Skeletal muscle tissue (tissue), 4 donors: ENCODE results near the gene ZNF79. TPM values are rescaled to one million over a fixed set of nuclear protein-coding genes. Genes with fewer than 3 reads are reported as not detected.

Experiments used
- H3K27ac ChIP-seq: one replicate; pipeline ENCODE4 v1.7.0; 2013; ENCODE audit warnings: mild to moderate bottlenecking, low read depth, low read length, inconsistent platforms
- H3K27me3 ChIP-seq, 3 donors: one replicate each; pipeline ENCODE4 v1.7.0; 2013; ENCODE audit warnings: low read length in 3 of 3; ENCODE audit not compliant: control insufficient read depth in 3 of 3, insufficient read depth in 3 of 3
- H3K36me3 ChIP-seq, 3 donors: one replicate each; pipeline ENCODE4 v1.7.0; 2013; ENCODE audit warnings: low read length in 3 of 3; ENCODE audit not compliant: control insufficient read depth in 3 of 3, insufficient read depth in 3 of 3
- H3K4me1 ChIP-seq, 3 donors: one replicate each; pipeline ENCODE4 v1.7.0; 2013; ENCODE audit warnings: low read length in 3 of 3, mild to moderate bottlenecking in 3 of 3; ENCODE audit not compliant: control insufficient read depth in 3 of 3, insufficient read depth in 3 of 3
- H3K4me3 ChIP-seq, 3 donors: one replicate each; pipeline ENCODE4 v1.7.0; 2013; ENCODE audit warnings: low read length in 3 of 3
- H3K9ac ChIP-seq, 3 donors: one replicate each; pipeline ENCODE4 v1.7.0; 2013; ENCODE audit warnings: low read length in 3 of 3, mild to moderate bottlenecking in 3 of 3, moderate library complexity in 2 of 3, low read depth in 1 of 3
- H3K9me3 ChIP-seq, 3 donors: one replicate each; pipeline ENCODE4 v1.7.0; 2013; ENCODE audit warnings: low read length in 3 of 3; ENCODE audit not compliant: control insufficient read depth in 3 of 3
- total RNA-seq: library from RNA; depleted of rRNA; stranded (reverse); fragments of >200 nt; gene quantifications from one replicate; pipeline ENCODE4 v1.2.3, GENCODE V29; 2014
- donor health status: Osteomylitis.

Gene ZNF79
- 9.9 TPM for total RNA-seq

- Histone ChIP-seq H3K4me3 (peak within 1 kb of the TSS; percentile 93 to 98 (median 96)), H3K9me3 (no peaks in the 10 kb centered on the region), H3K27me3 (no peaks in the 10 kb centered on the region), H3K36me3 (peaks cover 5 to 7% (median 7%) of the 10 kb centered on the region in 3 donors), H3K9ac (peak within 1 kb of the TSS; percentile 96 to 99 (median 97)), H3K4me1 (peaks cover 22 to 46% (median 28%) of the 10 kb centered on the region in 3 donors), H3K27ac (peak within 1 kb of the TSS; percentile 93)
These were observed at the start of gene ZNF79 for GRCh38 chr9:127423934-127424675. ZNF79 (plus strand) TSS chr9:127424382; CDS start chr9:127424788, 406 bp downstream.

DNA sequence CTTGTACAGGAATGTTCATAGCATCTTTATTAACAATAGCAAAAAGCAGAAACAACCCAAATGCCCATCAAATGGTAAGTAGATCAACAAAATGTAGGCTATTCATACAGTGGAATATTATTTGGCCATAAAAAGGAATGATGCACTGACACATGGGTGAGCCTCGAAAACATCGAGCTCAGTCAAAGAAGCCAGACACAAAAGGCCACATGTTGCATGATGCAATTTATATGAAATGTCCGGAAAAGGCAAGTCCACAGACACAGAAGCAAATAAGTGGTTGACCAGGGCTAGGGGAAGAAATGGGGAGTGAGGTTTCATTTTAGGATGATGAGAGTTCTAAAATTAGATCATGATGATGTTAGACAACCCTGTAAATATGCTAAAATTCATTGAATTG is 43.7 kb upstream of the ZNF79 start:
- Histone ChIP-seq H3K9ac (no peak overlapping the region), H3K27ac (no peak overlapping the region), H3K27me3 (no peaks in the 10 kb centered on the region), H3K9me3 (peaks cover 0 to 2% (median 0%) of the 10 kb centered on the region in 3 donors), H3K4me3 (no peak overlapping the region), H3K36me3 (no peaks in the 10 kb centered on the region), H3K4me1 (no peaks in the 10 kb centered on the region)

- Histone ChIP-seq H3K9me3 (peaks cover 0 to 2% (median 0%) of the 10 kb centered on the region in 3 donors), H3K27me3 (no peaks in the 10 kb centered on the region), H3K9ac (no peak overlapping the region), H3K36me3 (no peaks in the 10 kb centered on the region), H3K27ac (no peak overlapping the region), H3K4me3 (no peak overlapping the region), H3K4me1 (no peaks in the 10 kb centered on the region)
These were observed 41.6 kb upstream of the ZNF79 start for GRCh38 chr9:127382541-127382940.

DNA sequence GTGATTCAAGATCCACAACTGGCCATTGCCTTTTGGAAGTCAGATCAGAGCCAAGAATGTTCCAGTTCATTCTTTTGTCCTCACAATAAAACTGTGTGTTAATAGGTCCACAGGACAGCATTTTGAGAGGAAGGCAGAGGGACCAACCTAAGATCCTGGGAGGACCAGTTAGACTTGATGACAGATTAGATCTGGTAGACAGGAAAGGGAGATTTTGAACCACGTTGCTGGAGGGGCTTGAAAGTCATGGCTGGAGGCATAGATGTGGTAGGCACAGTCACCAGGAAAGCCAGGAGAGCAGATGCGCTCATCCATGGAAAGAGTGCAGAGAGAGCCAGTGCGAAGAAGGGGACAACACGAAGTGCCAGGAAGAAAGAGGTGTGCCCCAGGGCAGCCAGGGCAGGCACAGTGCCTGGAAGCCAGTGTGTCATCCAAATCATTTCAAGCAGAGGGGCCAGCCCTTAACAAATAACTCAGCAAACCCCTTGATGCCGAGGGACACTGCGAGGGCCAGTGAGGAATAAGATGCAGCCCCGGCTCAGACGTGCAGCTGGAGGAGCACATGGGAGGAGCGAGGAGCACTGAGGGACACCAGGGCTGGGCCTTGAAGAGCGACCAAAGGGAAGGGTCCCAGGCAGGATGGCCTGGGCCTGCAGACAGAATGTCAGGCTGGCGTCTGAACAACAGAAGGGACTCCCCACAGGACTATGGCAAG is 40.0 kb upstream of the ZNF79 start:
- Histone ChIP-seq H3K27ac (no peak overlapping the region), H3K4me1 (no peaks in the 10 kb centered on the region), H3K4me3 (no peak overlapping the region), H3K9me3 (no peaks in the 10 kb centered on the region), H3K36me3 (no peaks in the 10 kb centered on the region), H3K27me3 (no peaks in the 10 kb centered on the region), H3K9ac (no peak overlapping the region)

DNA sequence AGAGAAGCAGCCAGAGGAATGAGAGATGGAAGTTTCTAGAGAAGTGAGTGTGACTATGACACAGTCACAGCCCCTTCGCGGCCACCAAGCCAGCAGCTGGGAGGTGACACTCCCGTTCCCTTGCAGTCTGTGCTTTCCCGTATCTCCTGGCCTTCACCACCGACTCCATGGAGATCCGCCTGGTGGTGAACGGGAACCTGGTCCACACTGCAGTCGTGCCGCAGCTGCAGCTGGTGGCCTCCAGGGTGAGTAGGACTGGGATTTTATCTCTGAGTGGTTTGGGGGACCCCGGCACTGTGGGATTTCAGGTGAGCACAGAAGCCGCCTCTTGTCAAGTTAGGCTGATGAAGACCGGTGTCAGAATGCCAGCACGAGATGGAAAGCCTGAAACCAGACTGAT is 39.3 kb upstream of the ZNF79 start:
- no peak overlapping the region for H3K9ac ChIP-seq
- H3K4me3 ChIP-seq = no peak overlapping the region
- H3K36me3 ChIP-seq = no peaks in the 10 kb centered on the region
- H3K9me3 ChIP-seq = no peaks in the 10 kb centered on the region
- H3K4me1 ChIP-seq = no peaks in the 10 kb centered on the region
- no peaks in the 10 kb centered on the region for H3K27me3 ChIP-seq
- H3K27ac ChIP-seq = no peak overlapping the region

DNA sequence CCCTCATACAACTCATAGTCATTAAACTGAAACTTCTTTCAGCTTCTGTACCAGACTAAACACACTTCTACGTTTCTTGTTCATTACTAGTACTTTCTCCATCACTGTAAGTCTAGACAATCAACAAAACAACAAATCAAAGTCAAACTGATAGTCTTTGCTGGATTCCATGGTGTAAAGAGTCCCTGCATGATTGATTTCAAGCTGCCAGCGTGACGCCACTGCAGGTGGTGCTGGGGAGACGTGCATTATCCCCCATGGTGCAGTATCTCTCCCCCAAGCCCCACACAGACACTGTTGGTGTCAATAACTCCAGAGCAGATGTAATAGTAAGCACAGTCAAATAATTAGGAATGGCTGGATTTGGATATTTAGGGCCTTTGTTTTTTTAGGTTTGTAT is 37.9 kb upstream of the ZNF79 start:
- no peak overlapping the region for H3K27ac ChIP-seq
- H3K9me3 ChIP-seq = no peaks in the 10 kb centered on the region
- H3K9ac ChIP-seq = no peak overlapping the region
- no peaks in the 10 kb centered on the region for H3K36me3 ChIP-seq
- H3K4me1 ChIP-seq = no peaks in the 10 kb centered on the region
- H3K4me3 ChIP-seq = no peak overlapping the region
- H3K27me3 ChIP-seq = no peaks in the 10 kb centered on the region

DNA sequence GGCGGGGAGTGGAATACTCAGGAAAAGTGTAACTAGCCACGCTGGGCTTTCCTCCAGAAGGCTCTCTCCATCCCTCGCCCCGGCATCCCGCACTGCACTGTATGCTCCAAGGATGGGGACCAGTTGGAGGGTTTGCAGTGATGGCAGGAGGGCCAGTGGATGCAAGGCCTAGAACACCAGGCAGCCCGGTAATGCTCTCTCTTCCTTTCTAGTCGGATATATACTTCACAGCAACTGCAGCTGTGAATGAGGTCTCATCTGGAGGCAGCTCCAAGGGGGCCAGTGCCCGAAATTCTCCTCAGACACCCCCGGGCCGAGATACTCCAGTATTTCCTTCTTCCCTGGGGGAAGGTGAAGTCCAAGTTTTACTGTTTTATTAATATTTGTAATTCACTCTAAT is 37.2 kb upstream of the ZNF79 start:
- Histone ChIP-seq H3K27me3 (no peaks in the 10 kb centered on the region), H3K4me1 (no peaks in the 10 kb centered on the region), H3K4me3 (no peak overlapping the region), H3K36me3 (peaks cover 0 to 2% (median 0%) of the 10 kb centered on the region in 3 donors), H3K9me3 (no peaks in the 10 kb centered on the region), H3K27ac (no peak overlapping the region), H3K9ac (no peak overlapping the region)

DNA sequence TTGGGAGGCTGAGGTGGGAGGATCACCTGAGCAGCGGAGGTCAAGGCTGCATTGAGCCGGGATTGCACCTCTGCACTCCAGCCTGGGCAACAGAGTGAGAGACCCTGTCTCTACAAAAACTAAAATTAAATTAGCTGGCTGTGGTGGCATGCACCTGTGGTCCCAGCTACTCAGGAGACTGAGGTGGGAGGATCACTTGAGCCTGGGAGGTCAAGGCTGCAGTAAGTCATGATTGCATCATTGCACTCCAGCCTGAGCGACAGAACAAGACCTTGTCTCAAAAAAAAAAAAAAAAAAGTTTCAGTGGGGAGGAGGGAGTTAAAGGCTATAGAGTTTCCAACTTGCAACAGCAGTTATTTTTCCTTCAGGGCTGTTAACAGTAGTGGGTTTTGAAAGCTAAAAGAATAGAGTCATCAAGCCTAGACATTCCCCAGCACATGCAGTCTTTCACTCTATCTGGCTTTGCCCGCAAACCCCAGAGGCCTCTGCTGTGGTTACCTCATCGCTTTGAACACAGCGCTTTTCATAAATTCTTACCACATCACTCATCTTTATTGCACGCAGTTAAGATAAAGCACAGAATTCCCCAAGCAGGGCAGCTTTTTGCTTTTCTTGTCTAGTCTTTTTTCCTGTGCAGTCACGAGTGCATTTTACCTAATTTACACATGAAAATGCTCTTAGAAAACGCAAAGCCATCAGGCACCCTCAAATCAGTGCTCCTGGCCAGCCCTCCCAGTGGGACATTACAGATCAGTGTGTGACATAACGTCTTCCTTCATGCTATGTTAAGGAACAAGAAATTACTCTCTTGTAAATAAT is 35.9 kb upstream of the ZNF79 start:
- Histone ChIP-seq H3K36me3 (peaks cover 0 to 2% (median 0%) of the 10 kb centered on the region in 3 donors), H3K27me3 (no peaks in the 10 kb centered on the region), H3K27ac (no peak overlapping the region), H3K9ac (no peak overlapping the region), H3K4me3 (no peak overlapping the region), H3K9me3 (no peaks in the 10 kb centered on the region), H3K4me1 (no peaks in the 10 kb centered on the region)

DNA sequence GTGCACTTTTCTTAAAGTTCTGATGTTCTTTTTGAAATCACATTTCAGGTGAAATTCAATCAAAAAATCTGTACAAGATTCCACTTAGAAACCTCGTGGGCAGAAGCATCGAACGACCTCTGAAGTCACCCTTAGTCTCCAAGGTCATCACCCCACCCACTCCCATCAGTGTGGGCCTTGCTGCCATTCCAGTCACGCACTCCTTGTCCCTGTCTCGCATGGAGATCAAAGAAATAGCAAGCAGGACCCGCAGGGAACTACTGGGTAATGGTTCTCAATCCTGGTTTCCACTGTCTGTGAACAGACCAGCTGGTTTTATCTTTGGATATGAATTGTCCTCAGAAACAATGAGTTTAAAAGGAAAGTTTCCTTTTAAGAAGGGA is 35.3 kb upstream of the ZNF79 start:
- no peaks in the 10 kb centered on the region for H3K4me1 ChIP-seq
- H3K27ac ChIP-seq = no peak overlapping the region
- H3K9ac ChIP-seq = peak overlapping the region in 1 of 3 donors; percentile 12
- no peaks in the 10 kb centered on the region for H3K27me3 ChIP-seq
- no peaks in the 10 kb centered on the region for H3K9me3 ChIP-seq
- H3K36me3 ChIP-seq = peaks cover 0 to 2% (median 0%) of the 10 kb centered on the region in 3 donors
- no peak overlapping the region for H3K4me3 ChIP-seq
